Thoracic aorta (tissue), 2 donors: ENCODE data around the gene NNMT. TPM values are rescaled to one million over a fixed set of nuclear protein-coding genes. Genes with fewer than 3 reads are reported as not detected.

Experiments used
- ATAC-seq: fragments of 150-250 bp; one replicate; pipeline ENCODE4 v1.8.0; 2017; ENCODE audit warnings: low read depth; ENCODE audit not compliant: insufficient number of reproducible peaks, low FRiP score
- DNase-seq: peaks from one replicate; pipeline ENCODE4 v3.0.0-alpha.2; 2020; ENCODE audit warnings: low spot score
- H3K27ac ChIP-seq, 2 donors: fragments of 200-600 bp; sonication (generic); 1 replicate in 1 of 2; 2 replicates in 1 of 2; pipeline ENCODE4 v1.5.1; 2016; ENCODE audit warnings: mild to moderate bottlenecking in 2 of 2, moderate library complexity in 2 of 2
- H3K27me3 ChIP-seq: fragments of 200-600 bp; sonication (generic); replicated peaks from 2 replicates; pipeline ENCODE4 v1.6.0; 2016; ENCODE audit warnings: mild to moderate bottlenecking; ENCODE audit not compliant: insufficient read depth
- H3K36me3 ChIP-seq: fragments of 200-600 bp; sonication (generic); one replicate; pipeline ENCODE4 v1.5.1; 2016
- H3K4me1 ChIP-seq, 2 donors: fragments of 200-600 bp; sonication (generic); 1 replicate in 1 of 2; 2 replicates in 1 of 2; pipeline versions ENCODE4 v1.5.1 to v1.6.0; 2016; ENCODE audit warnings: low read depth in 2 of 2, mild to moderate bottlenecking in 1 of 2; ENCODE audit not compliant: control insufficient read depth in 1 of 2
- H3K4me3 ChIP-seq: fragments of 200-600 bp; sonication (generic); 2 replicates; pipeline ENCODE4 v1.5.1; 2016; ENCODE audit warnings: mild to moderate bottlenecking
- H3K9me3 ChIP-seq: fragments of 200-600 bp; sonication (generic); 2 replicates; pipeline ENCODE4 v1.5.1; 2016
- total RNA-seq, 2 donors: library from RNA; depleted of rRNA; stranded (reverse); fragments of >200 nt; gene quantifications; one replicate each; pipeline versions ENCODE4 v1.1.0 to v1.2.3, GENCODE V29; 2016
- TF ChIP-seq, protein P1 (sequence below): fragments of 200-600 bp; sonication (generic); IDR thresholded peaks from one replicate; pipeline ENCODE4 v1.5.1; 2019; ENCODE audit warnings: antibody characterized with exemption

NNMT gene
- total RNA-seq, 2 donors from 2014 or later = 583 to 1,213 TPM

DNA sequence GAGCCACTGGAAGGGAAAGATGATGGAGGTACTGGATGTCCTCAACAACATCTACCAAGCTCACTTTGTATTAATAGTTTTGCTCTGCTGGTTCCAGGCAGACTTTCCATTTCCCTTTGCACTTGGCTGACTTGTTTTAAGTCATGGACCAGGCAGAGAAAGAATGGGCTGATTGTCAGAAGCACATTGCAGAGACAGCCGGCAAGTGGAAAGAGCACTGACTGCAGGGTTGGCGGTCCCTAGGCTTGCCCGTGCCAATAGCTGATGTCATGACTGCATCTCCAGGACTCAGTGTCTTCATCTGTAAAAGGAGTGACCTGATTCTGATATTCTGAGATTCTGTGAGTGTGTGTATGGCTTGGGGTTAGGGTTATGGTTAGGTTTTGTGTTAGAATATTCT, 20.9 kb upstream of the NNMT start:
- no peak for ATAC-seq
- TF ChIP-seq, protein P1, sequence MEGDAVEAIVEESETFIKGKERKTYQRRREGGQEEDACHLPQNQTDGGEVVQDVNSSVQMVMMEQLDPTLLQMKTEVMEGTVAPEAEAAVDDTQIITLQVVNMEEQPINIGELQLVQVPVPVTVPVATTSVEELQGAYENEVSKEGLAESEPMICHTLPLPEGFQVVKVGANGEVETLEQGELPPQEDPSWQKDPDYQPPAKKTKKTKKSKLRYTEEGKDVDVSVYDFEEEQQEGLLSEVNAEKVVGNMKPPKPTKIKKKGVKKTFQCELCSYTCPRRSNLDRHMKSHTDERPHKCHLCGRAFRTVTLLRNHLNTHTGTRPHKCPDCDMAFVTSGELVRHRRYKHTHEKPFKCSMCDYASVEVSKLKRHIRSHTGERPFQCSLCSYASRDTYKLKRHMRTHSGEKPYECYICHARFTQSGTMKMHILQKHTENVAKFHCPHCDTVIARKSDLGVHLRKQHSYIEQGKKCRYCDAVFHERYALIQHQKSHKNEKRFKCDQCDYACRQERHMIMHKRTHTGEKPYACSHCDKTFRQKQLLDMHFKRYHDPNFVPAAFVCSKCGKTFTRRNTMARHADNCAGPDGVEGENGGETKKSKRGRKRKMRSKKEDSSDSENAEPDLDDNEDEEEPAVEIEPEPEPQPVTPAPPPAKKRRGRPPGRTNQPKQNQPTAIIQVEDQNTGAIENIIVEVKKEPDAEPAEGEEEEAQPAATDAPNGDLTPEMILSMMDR = no peak
- no peak overlapping the region for H3K4me3 ChIP-seq
- no peak for DNase-seq
- peaks cover 2% of the 10 kb centered on the region for H3K36me3 ChIP-seq
- H3K9me3 ChIP-seq = no peaks in the 10 kb centered on the region
- H3K27me3 ChIP-seq = no peaks in the 10 kb centered on the region
- peaks cover 10 to 19% of the 10 kb centered on the region in 2 donors for H3K4me1 ChIP-seq
- H3K27ac ChIP-seq = no peak overlapping the region

DNA sequence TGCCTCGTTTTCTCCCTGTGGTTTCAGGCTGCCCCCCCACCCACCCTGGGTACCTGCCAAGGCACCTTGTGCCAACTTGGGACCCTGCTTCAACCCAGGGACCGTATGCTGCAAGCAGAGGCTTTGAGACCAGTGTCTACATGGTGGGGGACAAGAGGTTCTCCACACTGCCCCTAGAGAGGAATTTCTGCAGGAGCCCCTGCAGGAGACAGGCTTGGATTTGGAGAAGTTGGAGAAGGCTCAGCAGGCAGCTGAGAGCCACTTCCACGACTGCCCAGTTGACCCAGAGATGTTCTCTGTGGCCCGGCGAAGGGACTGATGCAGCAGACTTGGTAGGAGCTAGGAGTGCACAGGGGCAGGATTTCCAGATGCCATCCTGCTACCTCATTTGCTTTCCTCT, 20.1 kb upstream of the NNMT start:
- ATAC-seq (no peak), DNase-seq (no peak)
- H3K4me3 ChIP-seq = no peak overlapping the region
- no peak overlapping the region for H3K27ac ChIP-seq
- no peaks in the 10 kb centered on the region for H3K27me3 ChIP-seq
- H3K36me3 ChIP-seq = no peaks in the 10 kb centered on the region
- H3K4me1 ChIP-seq = peaks cover 15 to 27% of the 10 kb centered on the region in 2 donors
- TF ChIP-seq, protein P1 = no peak
- H3K9me3 ChIP-seq = no peaks in the 10 kb centered on the region

DNA sequence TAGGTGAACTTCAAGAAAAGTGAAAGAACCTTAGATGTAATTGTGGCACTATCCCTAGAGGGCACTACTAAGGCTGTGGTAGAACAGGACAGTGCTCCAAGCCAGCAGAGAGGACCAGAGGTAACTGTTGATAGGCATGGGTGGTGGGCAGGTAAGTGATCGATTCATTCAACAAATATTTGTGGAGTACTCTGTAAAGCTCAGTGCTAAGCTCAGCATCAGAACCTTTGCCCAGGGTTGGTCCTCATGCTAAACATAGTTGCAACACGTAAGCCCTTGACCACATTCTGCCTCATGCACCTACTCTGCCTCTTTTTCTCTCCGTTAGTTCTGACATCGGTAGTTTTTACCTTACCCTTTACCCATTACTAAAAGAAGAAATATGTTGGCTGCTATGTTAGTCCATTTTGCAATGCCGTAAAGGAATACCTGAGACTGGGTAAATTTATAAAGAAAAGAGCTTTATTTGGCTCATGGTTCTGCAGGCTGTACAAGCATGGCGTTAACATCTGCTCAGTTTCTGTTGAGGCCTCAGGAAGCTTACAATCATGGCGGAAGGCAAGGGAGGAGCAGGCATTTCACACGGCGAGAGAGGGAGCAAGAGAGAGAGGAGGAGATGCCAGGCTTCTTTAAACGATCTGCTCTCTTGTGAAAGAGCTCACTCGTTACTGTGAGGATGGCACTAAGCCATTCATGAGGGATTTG, 18.4 kb upstream of the NNMT start:
- H3K36me3 ChIP-seq = no peaks in the 10 kb centered on the region
- DNase-seq = no peak

DNA sequence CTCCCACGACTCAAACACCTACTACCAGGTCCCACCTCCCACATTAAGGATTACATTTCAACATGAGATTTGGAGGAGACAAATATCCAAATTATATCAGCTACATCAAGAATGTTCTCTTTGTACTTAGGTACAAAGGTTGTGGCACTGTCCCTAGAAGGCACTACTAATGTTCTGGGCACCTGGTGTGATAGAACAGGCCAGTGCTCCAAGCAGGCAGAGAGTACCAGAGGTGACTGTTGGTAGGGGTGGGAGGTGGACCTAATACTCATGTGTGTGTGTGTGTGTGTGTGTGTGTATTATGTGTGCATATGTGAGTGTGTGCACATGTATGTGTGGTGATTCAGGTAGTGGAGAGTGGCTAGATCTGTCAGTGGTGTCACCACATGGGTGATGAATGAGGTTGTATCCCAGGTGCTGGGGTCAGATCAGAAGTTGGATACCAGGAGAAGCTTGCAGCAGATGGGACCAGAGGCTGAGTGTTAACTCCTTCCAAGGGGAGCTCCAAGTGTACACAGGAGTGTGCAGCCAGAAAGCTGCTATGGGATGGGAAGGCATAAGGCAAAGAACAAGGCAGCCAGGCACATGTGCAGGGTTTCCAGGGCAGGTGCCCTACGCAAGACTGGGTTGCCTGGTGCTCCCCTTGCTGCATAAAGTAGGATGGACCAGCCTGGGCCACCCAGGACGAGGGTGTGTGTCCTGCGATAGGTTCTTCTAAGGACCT, 17.7 kb upstream of the NNMT start:
- TF ChIP-seq, protein P1 = no peak
- Histone ChIP-seq H3K4me3 (no peak overlapping the region), H3K36me3 (no peaks in the 10 kb centered on the region), H3K27me3 (no peaks in the 10 kb centered on the region), H3K4me1 (peaks cover 17 to 32% of the 10 kb centered on the region in 2 donors), H3K9me3 (no peaks in the 10 kb centered on the region), H3K27ac (no peak overlapping the region)
- ATAC-seq (no peak), DNase-seq (no peak)

More for the DNA sequence above, 18.4 kb upstream of the NNMT start:
- H3K9me3 ChIP-seq = no peaks in the 10 kb centered on the region
- ATAC-seq = no peak
- H3K4me3 ChIP-seq = no peak overlapping the region
- H3K27me3 ChIP-seq = no peaks in the 10 kb centered on the region
- no peak overlapping the region for H3K27ac ChIP-seq
- TF ChIP-seq, protein P1 = no peak
- H3K4me1 ChIP-seq = peaks cover 17 to 32% of the 10 kb centered on the region in 2 donors

DNA sequence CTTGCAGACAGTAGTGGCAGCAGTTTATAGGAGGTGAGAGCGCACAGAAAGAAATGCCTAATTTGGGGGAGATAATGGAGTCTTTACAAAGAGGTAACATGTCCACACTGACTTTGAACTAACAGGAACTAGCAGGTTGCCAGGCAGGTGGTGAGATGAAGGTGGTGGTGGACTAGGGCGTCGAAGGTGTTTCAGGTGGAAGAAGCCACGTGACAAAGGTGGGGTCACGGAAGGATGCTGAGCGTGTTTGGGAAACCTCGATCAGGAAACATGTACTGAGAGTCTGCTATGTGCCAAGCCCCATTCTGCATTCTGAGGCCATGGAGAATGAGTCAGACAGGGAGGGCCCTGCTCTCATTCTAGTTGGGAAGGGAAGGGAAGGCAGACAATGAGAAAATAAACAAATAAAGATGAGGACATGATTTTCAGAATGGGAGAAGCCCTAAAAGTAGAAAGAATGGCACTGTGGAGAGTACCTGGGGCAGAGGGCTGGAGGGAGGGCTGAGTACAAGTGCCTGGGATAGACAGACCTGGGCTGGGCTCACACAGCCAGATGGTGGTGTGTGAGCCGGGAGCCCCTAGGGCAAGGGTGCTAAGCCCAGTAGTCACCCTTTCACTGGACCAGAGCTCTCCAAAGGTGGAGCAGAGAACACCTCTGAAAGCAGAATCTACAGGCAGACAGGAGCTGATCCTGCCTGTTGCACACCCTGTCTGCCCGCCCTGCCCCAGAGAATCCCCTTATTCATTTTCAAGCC, 16.2 kb upstream of the NNMT start:
- H3K27me3 ChIP-seq = no peaks in the 10 kb centered on the region
- ATAC-seq = peak; percentile 39
- H3K4me3 ChIP-seq = no peak overlapping the region
- no peaks in the 10 kb centered on the region for H3K36me3 ChIP-seq
- H3K27ac ChIP-seq = peak overlapping the region; percentile 47 to 59
- H3K4me1 ChIP-seq = peaks cover 12 to 23% of the 10 kb centered on the region in 2 donors
- no peaks in the 10 kb centered on the region for H3K9me3 ChIP-seq
- TF ChIP-seq, protein P1 = no peak
- no peak for DNase-seq
